Nephron progenitor cell (in vitro differentiated cells): Measurements from ENCODE around the gene POU2F3.

ENCODE experiments used
- DNase-seq: peaks from one replicate; pipeline ENCODE4 v3.0.0; 2021
- H3K27ac Mint-ChIP-seq: 2 replicates; pipeline ENCODE4 v1.8.0; 2021; ENCODE audit warnings: mild to moderate bottlenecking, moderate library complexity, mixed read lengths
- H3K27me3 Mint-ChIP-seq: 2 replicates; pipeline ENCODE4 v1.8.0; 2021; ENCODE audit warnings: mild to moderate bottlenecking, low read depth, mixed read lengths; ENCODE audit not compliant: poor library complexity
- H3K36me3 Mint-ChIP-seq: 2 replicates; pipeline ENCODE4 v1.8.0; 2021; ENCODE audit warnings: low read depth, mixed read lengths
- H3K4me1 Mint-ChIP-seq: 2 replicates; pipeline ENCODE4 v1.8.0; 2021; ENCODE audit warnings: mixed read lengths
- H3K4me3 Mint-ChIP-seq: 2 replicates; pipeline ENCODE4 v1.8.0; 2021; ENCODE audit warnings: mild to moderate bottlenecking, moderate library complexity, mixed read lengths
- H3K9me3 Mint-ChIP-seq: 2 replicates; pipeline ENCODE4 v1.8.0; 2021; ENCODE audit warnings: mild to moderate bottlenecking, moderate library complexity, mixed read lengths
- CTCF ChIP-seq: fragments of 200-600 bp; sonication (generic); IDR thresholded peaks from 2 replicates; pipeline ENCODE4 v1.5.0; 2021; ENCODE audit warnings: antibody characterized with exemption

POU2F3 gene

GRCh38 chr11:120317689-120318480, 77.9 kb downstream of the POU2F3 start:
- peaks cover 18% of the 10 kb centered on the region for H3K4me1 Mint-ChIP-seq
- no peak for DNase-seq
- H3K27ac Mint-ChIP-seq, result no peak overlapping the region
- no peaks in the 10 kb centered on the region for H3K36me3 Mint-ChIP-seq
- no peak overlapping the region for H3K4me3 Mint-ChIP-seq
- no peaks in the 10 kb centered on the region for H3K9me3 Mint-ChIP-seq
- TF ChIP-seq CTCF, result no peak
- peaks cover 35% of the 10 kb centered on the region for H3K27me3 Mint-ChIP-seq

GRCh38 chr11:120318906-120319305, 79.0 kb downstream of the POU2F3 start:
- Mint-ChIP-seq H3K4me3 (no peak overlapping the region), H3K36me3 (no peaks in the 10 kb centered on the region), H3K4me1 (peaks cover 18% of the 10 kb centered on the region), H3K27me3 (peaks cover 40% of the 10 kb centered on the region), H3K9me3 (no peaks in the 10 kb centered on the region), H3K27ac (no peak overlapping the region)
- no peak for TF ChIP-seq CTCF
- DNase-seq, result no peak

GRCh38 chr11:120324932-120325810, 85.2 kb downstream of the POU2F3 start, which contains the start of gene TLCD5:
Gene TLCD5 (plus strand): TSS chr11:120325299. CDS start chr11:120327442, 2,143 bp downstream.
- peak; percentile 84 for DNase-seq
- TF ChIP-seq CTCF, result no peak
- Mint-ChIP-seq H3K4me3 (peak within 1 kb of the TSS; percentile 84), H3K27ac (peak within 1 kb of the TSS; percentile 17), H3K4me1 (peaks cover 29% of the 10 kb centered on the region), H3K9me3 (no peaks in the 10 kb centered on the region), H3K27me3 (peaks cover 27% of the 10 kb centered on the region), H3K36me3 (peaks cover 19% of the 10 kb centered on the region)

GRCh38 chr11:120326228-120326627, 86.3 kb downstream of the POU2F3 start:
- no peak for TF ChIP-seq CTCF
- Mint-ChIP-seq H3K4me1 (peaks cover 29% of the 10 kb centered on the region), H3K27me3 (peaks cover 23% of the 10 kb centered on the region), H3K4me3 (peak overlapping the region; percentile 84), H3K36me3 (peaks cover 21% of the 10 kb centered on the region), H3K9me3 (no peaks in the 10 kb centered on the region), H3K27ac (no peak overlapping the region)
- DNase-seq, result no peak

- DNase-seq, result no peak
- no peaks in the 10 kb centered on the region for H3K9me3 Mint-ChIP-seq
- H3K27me3 Mint-ChIP-seq, result peaks cover 18% of the 10 kb centered on the region
- peaks cover 25% of the 10 kb centered on the region for H3K36me3 Mint-ChIP-seq
- no peak for TF ChIP-seq CTCF
- peaks cover 29% of the 10 kb centered on the region for H3K4me1 Mint-ChIP-seq
- H3K27ac Mint-ChIP-seq, result no peak overlapping the region
- H3K4me3 Mint-ChIP-seq, result peak overlapping the region; percentile 84
Observed at GRCh38 chr11:120326845-120327281, 86.9 kb downstream of the POU2F3 start.
